ENCODE results near the gene TBX15. TPM values are rescaled to one million over a fixed set of nuclear protein-coding genes. Genes with fewer than 3 reads are reported as not detected.

TBX15 gene
- total RNA-seq, 1 experiment from 2014 or later, result 9.7 TPM

- Histone ChIP-seq H3K36me3 (peaks cover 66% of the 10 kb centered on the region), H3K27me3 (no peaks in the 10 kb centered on the region), H3K4me3 (no peak overlapping the region), H3K9me3 (no peaks in the 10 kb centered on the region)
- no peak for DNase-seq
Observed at GRCh38 chr1:118902299-118902698, 85.8 kb downstream of the TBX15 start.

- Histone ChIP-seq H3K27me3 (no peaks in the 10 kb centered on the region), H3K4me3 (no peak overlapping the region), H3K36me3 (peaks cover 73% of the 10 kb centered on the region), H3K9me3 (no peaks in the 10 kb centered on the region)
- no peak for DNase-seq
Observed at GRCh38 chr1:118900643-118901440, 87.3 kb downstream of the TBX15 start.

GRCh38 chr1:118899340-118899739, 88.8 kb downstream of the TBX15 start:
- no peak for DNase-seq
- Histone ChIP-seq H3K4me3 (no peak overlapping the region), H3K36me3 (peaks cover 80% of the 10 kb centered on the region)

DNA sequence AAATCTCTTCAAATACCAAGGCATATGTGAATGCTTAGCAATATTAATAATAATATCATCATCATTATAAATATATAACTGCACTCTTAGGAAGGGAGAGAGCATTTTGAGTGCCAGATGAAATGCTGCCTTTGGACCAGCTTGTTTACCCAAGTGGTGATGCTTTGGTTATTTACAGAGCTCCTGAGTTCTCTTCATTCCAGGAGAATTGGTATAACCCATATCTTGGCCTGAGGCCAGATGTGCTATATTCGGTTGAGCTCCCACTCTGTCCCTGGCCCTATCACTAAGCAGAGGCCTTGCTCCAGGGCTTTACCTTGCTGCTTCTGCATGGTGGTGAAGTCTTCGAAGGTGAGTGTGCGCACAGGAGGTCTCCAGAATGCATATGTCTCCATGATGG, 89.4 kb downstream of the TBX15 start:
- no peaks in the 10 kb centered on the region for H3K27me3 ChIP-seq
- peaks cover 83% of the 10 kb centered on the region for H3K36me3 ChIP-seq
- H3K4me3 ChIP-seq, result no peak overlapping the region
- DNase-seq, result no peak
- H3K9me3 ChIP-seq, result no peaks in the 10 kb centered on the region

More at GRCh38 chr1:118899340-118899739, 88.8 kb downstream of the TBX15 start:
- no peaks in the 10 kb centered on the region for H3K9me3 ChIP-seq
- no peaks in the 10 kb centered on the region for H3K27me3 ChIP-seq

GRCh38 chr1:118896416-118896815, 91.7 kb downstream of the TBX15 start:
- H3K27me3 ChIP-seq, result no peaks in the 10 kb centered on the region
- H3K36me3 ChIP-seq, result peaks cover 87% of the 10 kb centered on the region
- no peak overlapping the region for H3K4me3 ChIP-seq
- DNase-seq, result no peak
- no peaks in the 10 kb centered on the region for H3K9me3 ChIP-seq

DNA sequence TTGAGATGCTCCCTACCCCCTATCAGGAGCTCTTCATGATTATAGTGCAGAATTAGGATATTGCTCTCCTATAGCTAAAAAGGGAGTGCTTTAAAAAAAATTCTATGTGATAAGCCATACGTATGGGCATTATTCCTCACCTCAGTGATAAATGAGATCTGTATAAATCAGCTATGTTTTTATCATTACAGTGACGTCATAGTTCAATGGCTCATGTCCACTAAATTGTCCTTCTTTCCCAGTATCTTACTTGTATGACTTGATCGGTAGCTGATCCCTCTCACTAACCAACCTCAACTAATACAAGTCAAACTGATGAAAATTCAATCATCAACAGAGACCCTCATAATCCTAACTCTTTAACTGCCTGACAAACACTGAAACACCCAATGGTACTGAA, 93.3 kb downstream of the TBX15 start:
- peaks cover 85% of the 10 kb centered on the region for H3K36me3 ChIP-seq
- no peaks in the 10 kb centered on the region for H3K27me3 ChIP-seq
- no peak for DNase-seq
- H3K9me3 ChIP-seq, result no peaks in the 10 kb centered on the region
- no peak overlapping the region for H3K4me3 ChIP-seq

DNA sequence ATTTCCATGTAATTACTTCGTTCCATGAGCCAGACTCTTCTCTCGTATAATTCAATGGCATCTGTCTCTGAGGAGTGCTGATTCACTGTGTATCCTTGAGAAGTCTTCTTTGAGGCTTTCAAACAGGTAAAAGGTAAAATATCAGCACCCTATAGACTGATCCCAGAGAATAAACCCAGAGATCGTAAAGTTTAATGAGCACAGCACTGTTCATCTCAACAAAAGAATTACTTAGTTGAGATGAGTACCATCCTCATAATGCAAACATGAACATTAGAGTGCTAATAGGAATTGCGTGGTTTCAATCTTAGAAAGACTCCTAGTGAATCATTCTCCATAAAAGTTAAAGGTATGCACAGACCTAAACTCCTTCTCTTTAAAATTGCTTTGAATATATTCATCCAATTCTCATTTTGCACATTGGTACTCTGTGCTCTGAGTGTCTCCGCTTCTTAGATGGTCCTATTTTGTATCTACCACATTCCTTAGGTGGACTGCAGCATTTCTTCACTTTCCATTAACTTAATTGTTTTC, 97.2 kb downstream of the TBX15 start:
- H3K36me3 ChIP-seq, result peaks cover 56% of the 10 kb centered on the region
- DNase-seq, result no peak
- no peak overlapping the region for H3K4me3 ChIP-seq
- H3K27me3 ChIP-seq, result no peaks in the 10 kb centered on the region
- no peaks in the 10 kb centered on the region for H3K9me3 ChIP-seq

- Histone ChIP-seq H3K36me3 (peaks cover 54% of the 10 kb centered on the region), H3K27me3 (no peaks in the 10 kb centered on the region), H3K9me3 (no peaks in the 10 kb centered on the region), H3K4me3 (no peak overlapping the region)
- DNase-seq, result no peak
Observed at GRCh38 chr1:118884946-118885345, 103.2 kb downstream of the TBX15 start.

- DNase-seq, result no peak
- no peaks in the 10 kb centered on the region for H3K9me3 ChIP-seq
- H3K27me3 ChIP-seq, result no peaks in the 10 kb centered on the region
- H3K4me3 ChIP-seq, result no peak overlapping the region
- H3K36me3 ChIP-seq, result peaks cover 51% of the 10 kb centered on the region
Observed at GRCh38 chr1:118881751-118882150, 106.4 kb downstream of the TBX15 start.

GRCh38 chr1:118878661-118879060, 109.5 kb downstream of the TBX15 start:
- no peak for DNase-seq
- Histone ChIP-seq H3K9me3 (no peaks in the 10 kb centered on the region), H3K4me3 (no peak overlapping the region), H3K36me3 (peaks cover 25% of the 10 kb centered on the region), H3K27me3 (no peaks in the 10 kb centered on the region)

- DNase-seq, result no peak
- Histone ChIP-seq H3K36me3 (peaks cover 18% of the 10 kb centered on the region), H3K4me3 (no peak overlapping the region), H3K9me3 (no peaks in the 10 kb centered on the region), H3K27me3 (no peaks in the 10 kb centered on the region)
Observed at GRCh38 chr1:118877668-118878396, 110.3 kb downstream of the TBX15 start.

- H3K36me3 ChIP-seq, result no peaks in the 10 kb centered on the region
- no peaks in the 10 kb centered on the region for H3K27me3 ChIP-seq
- no peak overlapping the region for H3K4me3 ChIP-seq
- H3K9me3 ChIP-seq, result no peaks in the 10 kb centered on the region
- DNase-seq, result no peak
Observed at GRCh38 chr1:118871582-118872171, 116.5 kb downstream of the TBX15 start.

DNA sequence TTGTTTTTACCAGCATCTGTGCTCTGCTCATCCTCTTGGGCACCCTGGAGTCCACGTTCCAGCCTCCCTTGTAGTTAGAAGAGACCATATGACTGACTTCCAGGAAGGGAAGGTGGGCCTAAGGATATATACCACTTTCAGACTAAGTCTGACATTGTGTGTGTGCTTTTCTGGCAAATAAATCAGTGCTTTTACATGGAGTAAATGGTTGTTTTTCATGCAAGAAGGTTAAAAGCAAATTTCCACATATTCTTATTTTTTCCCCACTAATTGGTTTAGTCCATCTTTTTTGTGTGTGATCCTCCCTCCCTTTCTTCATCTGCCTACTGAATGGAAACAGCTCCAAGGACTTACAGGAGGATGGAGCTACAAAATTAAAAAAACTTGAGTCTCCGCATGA, 119.8 kb downstream of the TBX15 start:
- Histone ChIP-seq H3K4me3 (no peak overlapping the region), H3K27me3 (no peaks in the 10 kb centered on the region), H3K9me3 (no peaks in the 10 kb centered on the region), H3K36me3 (no peaks in the 10 kb centered on the region)
- DNase-seq, result no peak

GRCh38 chr1:118866330-118866729, 121.8 kb downstream of the TBX15 start:
- Histone ChIP-seq H3K27me3 (no peaks in the 10 kb centered on the region), H3K4me3 (no peak overlapping the region), H3K9me3 (no peaks in the 10 kb centered on the region), H3K36me3 (no peaks in the 10 kb centered on the region)
- no peak for DNase-seq

- H3K4me3 ChIP-seq, result no peak overlapping the region
- no peaks in the 10 kb centered on the region for H3K27me3 ChIP-seq
- no peak for DNase-seq
- no peaks in the 10 kb centered on the region for H3K9me3 ChIP-seq
- H3K36me3 ChIP-seq, result no peaks in the 10 kb centered on the region
Observed at GRCh38 chr1:118863688-118864087, 124.5 kb downstream of the TBX15 start.

- Histone ChIP-seq H3K9me3 (no peaks in the 10 kb centered on the region), H3K4me3 (no peak overlapping the region), H3K36me3 (no peaks in the 10 kb centered on the region), H3K27me3 (no peaks in the 10 kb centered on the region)
- no peak for DNase-seq
Observed at GRCh38 chr1:118862755-118863154, 125.4 kb downstream of the TBX15 start.

GRCh38 chr1:118861216-118861615, 126.9 kb downstream of the TBX15 start:
- DNase-seq, result no peak
- Histone ChIP-seq H3K4me3 (no peak overlapping the region), H3K36me3 (no peaks in the 10 kb centered on the region), H3K9me3 (no peaks in the 10 kb centered on the region), H3K27me3 (no peaks in the 10 kb centered on the region)

Data from MG63 (cell line).